Fibroblast of villous mesenchyme (primary cell): ENCODE measurements around the gene ALOX15B. TPM values are rescaled to one million over a fixed set of nuclear protein-coding genes. Genes with fewer than 3 reads are reported as not detected.

Source experiments
- DNase-seq: peaks from one replicate; pipeline ENCODE4 v3.0.0-alpha.2; 2010; ENCODE audit warnings: low read depth
- H3K4me3 ChIP-seq: 2 replicates; pipeline ENCODE4 v1.5.1; 2011; ENCODE audit warnings: low read depth, mild to moderate bottlenecking, low read length
- CTCF ChIP-seq: IDR thresholded peaks from 2 replicates; pipeline ENCODE4 v1.5.1; 2012; ENCODE audit warnings: low read depth, mild to moderate bottlenecking, low read length; ENCODE audit not compliant: insufficient read depth
- total RNA-seq: library from RNA; depleted of rRNA; stranded (reverse); fragments of >200 nt; gene quantifications from 2 replicates; pipeline ENCODE4 v1.2.3, GENCODE V29; 2012

Gene ALOX15B
- total RNA-seq, 1 donor, result not detected

GRCh38 chr17:8005967-8006730 is 32.7 kb upstream of the ALOX15B start:
- no peak overlapping the region for H3K4me3 ChIP-seq
- no peak for TF ChIP-seq CTCF
- no peak for DNase-seq

- no peak for DNase-seq
- TF ChIP-seq CTCF, result no peak
- no peak overlapping the region for H3K4me3 ChIP-seq
Observed at GRCh38 chr17:8006836-8007680, 31.8 kb upstream of the ALOX15B start.

- no peak for TF ChIP-seq CTCF
- H3K4me3 ChIP-seq, result no peak overlapping the region
- no peak for DNase-seq
Observed at GRCh38 chr17:8007836-8008235, 31.0 kb upstream of the ALOX15B start.

GRCh38 chr17:8012045-8012580 is 26.7 kb upstream of the ALOX15B start:
- TF ChIP-seq CTCF, result no peak
- no peak overlapping the region for H3K4me3 ChIP-seq
- DNase-seq, result no peak

DNA sequence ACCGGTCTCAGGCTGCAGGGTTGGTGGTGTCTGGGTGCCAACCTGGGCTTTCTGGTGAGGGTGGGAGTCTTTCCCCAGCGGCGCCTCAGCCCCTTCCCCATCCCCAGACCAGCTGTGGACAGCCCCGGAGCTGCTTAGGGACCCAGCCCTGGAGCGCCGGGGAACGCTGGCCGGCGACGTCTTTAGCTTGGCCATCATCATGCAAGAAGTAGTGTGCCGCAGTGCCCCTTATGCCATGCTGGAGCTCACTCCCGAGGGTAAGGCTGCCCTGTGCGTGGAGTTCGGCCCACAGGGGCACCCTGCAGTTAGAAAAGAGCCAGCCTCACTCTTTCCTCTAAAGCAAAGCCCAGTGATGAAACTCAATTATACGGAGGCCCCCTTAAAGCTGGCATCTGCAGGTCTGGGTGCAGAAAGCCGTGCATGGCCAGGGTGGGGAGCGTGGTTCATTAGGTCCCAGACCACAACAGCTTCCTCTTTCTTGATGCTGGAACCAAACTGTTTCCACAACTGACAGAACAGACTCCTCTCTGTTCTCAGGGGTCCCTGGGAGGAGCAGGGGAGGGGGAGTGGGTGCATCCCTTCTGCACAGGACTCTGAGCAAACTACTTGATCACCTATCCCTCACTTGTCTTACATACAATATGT is 25.7 kb upstream of the ALOX15B start:
- no peak for TF ChIP-seq CTCF
- H3K4me3 ChIP-seq, result no peak overlapping the region
- DNase-seq, result no peak

DNA sequence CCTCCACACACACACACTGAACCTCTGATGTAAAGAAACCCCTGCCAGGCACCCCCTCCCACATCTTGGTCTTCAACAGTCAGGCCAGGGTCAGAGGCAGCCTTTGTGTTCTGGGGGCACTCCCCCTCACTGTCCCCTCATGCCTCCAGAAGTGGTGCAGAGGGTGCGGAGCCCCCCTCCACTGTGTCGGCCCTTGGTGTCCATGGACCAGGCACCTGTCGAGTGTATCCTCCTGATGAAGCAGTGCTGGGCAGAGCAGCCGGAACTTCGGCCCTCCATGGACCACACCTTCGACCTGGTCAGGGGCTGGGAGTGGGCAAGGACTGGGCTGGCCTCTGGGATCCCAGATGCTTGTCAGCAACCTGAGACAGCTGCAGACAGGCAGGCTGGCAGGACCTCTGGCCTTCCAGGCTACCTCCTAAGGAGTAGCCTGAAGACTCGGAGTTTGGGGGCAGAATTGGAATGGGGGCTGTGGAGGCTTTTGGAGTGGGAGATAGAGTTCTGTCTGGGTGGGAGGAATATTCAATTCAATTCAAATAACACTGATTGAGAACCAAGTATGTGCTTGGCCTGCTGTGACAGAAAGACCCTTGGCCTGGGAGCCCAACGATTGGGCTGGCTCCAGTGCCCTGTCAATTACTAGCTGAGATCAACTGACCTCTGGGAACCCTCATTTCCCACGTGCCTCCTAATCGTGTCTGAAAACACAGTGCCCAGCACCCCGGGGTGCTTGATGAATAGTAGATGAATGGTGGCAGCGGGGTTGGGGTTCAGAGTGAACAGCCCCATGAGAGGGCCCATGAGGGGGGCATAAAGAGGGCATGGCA is 24.9 kb upstream of the ALOX15B start:
- no peak for DNase-seq
- H3K4me3 ChIP-seq, result no peak overlapping the region

More for the DNA sequence above, 24.9 kb upstream of the ALOX15B start:
- no peak for TF ChIP-seq CTCF
